T-helper 1 cell treated with Interleukin-12 subunit alpha and Interleukin-12 subunit beta and Interleukin-4 antibody, amounts not matched to agents 30 ng/mL and 1 ng/mL, for 36 hours (primary cell): ENCODE data around the gene KIAA0040. TPM values are rescaled to one million over a fixed set of nuclear protein-coding genes. Genes with fewer than 3 reads are reported as not detected.

ENCODE experiments used
- intact Hi-C: fragments of 100-400 bp; cut with micrococcal nuclease; formaldehyde crosslinking; loops from one replicate; pipeline ENCODE4 v1.15.1; 2024
- total RNA-seq: library from RNA; stranded (reverse); gene quantifications from 2 replicates; pipeline ENCODE4 v1.2.3, GENCODE V29; 2022

Gene KIAA0040
- total RNA-seq, 1 donor from 2014 or later: 99.0 TPM

GRCh38 chr1:175173531-175173930, 19.0 kb downstream of the KIAA0040 start:
- intact Hi-C loops: no loop called here

DNA sequence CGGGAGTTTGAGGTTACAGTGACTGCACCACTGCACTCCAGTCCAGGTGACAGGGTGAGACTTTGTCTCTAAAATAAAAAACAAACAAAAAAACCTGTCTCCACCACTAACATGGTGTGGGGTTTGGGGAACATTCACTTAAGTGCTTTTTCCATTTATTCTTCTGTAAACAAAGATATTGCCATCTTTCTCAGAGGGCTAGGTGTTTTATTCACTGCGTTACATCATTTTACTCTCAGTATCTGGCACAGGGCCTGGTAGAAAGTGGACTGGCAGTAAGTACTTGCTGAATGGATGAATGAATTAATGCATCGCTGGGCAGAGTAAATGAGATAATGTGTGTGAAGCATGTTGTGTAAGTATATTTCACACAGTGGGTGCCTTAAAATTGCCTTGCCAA, 20.1 kb downstream of the KIAA0040 start:
- intact Hi-C loops: no loop called here

- intact Hi-C loops: no loop called here
Measured at GRCh38 chr1:175171036-175171913, 21.3 kb downstream of the KIAA0040 start.

DNA sequence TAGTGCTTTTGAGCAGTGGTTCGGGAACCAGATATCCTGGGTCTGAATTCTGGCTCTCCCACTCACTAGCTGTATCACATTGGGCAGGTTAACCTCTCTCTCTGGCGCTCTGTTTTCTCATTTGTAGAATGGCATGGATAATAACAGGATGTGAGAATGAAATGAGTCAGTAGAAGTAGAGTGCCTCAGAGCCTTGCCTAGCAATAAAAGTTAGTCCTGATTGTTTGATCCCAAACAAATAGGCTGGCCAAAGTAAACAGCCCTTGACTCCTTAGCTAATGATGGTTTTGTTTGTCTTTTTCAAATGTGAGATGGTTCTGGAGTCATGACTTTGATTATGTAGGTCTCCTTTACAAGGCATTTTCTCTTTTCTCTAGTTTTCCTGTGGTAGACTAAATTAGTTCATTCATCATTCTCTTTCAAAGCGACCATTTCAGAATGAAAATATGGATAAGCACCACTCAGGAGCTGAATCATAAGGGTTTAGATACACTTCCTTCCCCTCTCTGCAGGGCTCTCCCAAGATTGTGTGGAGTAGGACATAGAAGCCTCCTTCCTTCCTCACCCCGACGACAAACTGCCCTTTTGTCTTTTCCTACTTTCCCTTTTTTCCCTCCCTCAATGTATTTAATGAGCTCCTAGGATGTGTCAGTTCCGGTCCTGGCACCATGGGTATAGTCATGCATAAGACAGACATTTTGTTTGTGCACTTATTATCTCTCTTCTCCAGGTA, 23.1 kb downstream of the KIAA0040 start:
- intact Hi-C loops: loop anchor here (2.0 kb wide), 1 partner anchor 19 kb away; no protein-coding TSS in a partner anchor

GRCh38 chr1:175168782-175169181, 23.8 kb downstream of the KIAA0040 start:
- intact Hi-C loops: loop anchor here (2.0 kb wide), 1 partner anchor 20 kb away; no protein-coding TSS in a partner anchor

GRCh38 chr1:175167861-175168260, 24.7 kb downstream of the KIAA0040 start:
- intact Hi-C loops: loop anchor here (2.0 kb wide), 1 partner anchor 21 kb away; no protein-coding TSS in a partner anchor

- intact Hi-C loops: no loop called here
Measured at GRCh38 chr1:175166746-175167145, 25.8 kb downstream of the KIAA0040 start.

GRCh38 chr1:175164751-175165150, 27.8 kb downstream of the KIAA0040 start:
- intact Hi-C loops: no loop called here

DNA sequence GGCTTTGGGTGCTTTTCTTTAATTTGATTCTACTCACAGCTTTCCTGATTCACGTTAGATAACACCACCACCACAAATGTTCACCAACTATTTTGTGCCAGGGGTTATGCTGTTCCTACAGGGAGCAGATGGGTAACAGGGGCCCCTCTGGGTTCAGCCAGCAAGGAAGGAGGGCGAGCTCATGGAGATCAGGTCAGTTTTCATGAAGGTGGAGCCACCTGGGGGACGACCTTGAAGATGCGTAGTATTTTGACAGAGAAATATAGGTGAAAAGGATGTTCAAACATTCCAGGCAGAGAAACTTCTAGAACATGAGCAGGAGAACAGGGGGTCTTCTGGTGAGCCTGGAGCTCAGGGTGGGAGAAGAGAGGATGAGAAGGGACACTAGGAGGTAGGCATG, 28.9 kb downstream of the KIAA0040 start:
- intact Hi-C loops: no loop called here

GRCh38 chr1:175162955-175163354, 29.6 kb downstream of the KIAA0040 start:
- intact Hi-C loops: no loop called here

GRCh38 chr1:175158170-175158591, 34.4 kb downstream of the KIAA0040 start:
- intact Hi-C loops: loop anchor here (5.0 to 10.0 kb wide), 2 partner anchors 69 to 1727 kb away; no protein-coding TSS in a partner anchor

- intact Hi-C loops: loop anchor here (5.0 to 10.0 kb wide), 2 partner anchors 70 to 1728 kb away; no protein-coding TSS in a partner anchor
Measured at GRCh38 chr1:175157200-175157599, 35.4 kb downstream of the KIAA0040 start.

- intact Hi-C loops: loop anchor here (1.0 to 10.0 kb wide), 4 partner anchors 35 to 1729 kb away; no protein-coding TSS in a partner anchor
Measured at GRCh38 chr1:175155936-175156335, 36.6 kb downstream of the KIAA0040 start.

- intact Hi-C loops: loop anchor here (1.0 to 10.0 kb wide), 4 partner anchors 36 to 1729 kb away; no protein-coding TSS in a partner anchor
Measured at GRCh38 chr1:175155473-175155856, 37.1 kb downstream of the KIAA0040 start.

DNA sequence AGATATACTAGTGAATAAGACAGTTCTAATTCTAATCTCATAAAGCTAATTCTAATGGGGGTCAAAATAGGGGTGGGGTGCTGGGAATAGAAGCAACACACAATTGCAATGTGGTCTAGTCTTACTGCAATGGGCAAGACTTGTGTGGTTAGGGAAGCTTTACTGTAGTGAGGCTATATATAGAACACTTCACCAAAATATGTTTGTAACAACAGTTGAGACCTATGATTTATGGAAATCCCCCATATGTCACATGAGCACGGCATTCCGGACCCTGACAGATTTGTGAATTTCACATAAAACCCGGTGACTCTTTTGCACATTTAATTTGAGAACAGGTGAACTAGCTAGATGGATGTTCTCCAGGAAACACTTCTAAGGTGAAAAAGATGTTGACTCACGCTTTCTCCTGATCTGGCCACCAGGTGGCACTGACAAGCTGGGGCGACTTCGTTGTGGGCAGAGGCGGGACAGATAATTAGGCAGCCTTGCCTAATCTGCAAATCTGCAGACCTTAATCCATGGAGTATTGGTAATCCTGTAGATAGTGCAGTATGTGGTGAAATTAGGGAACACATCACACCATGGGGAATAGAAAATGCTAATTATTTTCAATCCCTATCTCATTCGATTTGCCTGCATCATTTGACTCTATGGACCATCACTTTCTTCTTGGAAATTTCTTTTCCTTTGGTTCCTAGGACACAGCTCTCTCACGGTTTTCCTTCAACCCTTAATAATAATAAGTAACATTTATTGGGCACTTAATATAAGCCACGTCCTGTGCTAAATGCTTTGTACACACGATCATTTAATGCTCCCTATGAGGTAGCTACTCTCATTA, 37.7 kb downstream of the KIAA0040 start:
- intact Hi-C loops: loop anchor here (1.0 to 10.0 kb wide), 6 partner anchors 36 to 1730 kb away; partner anchors contain the start of gene TNR

GRCh38 chr1:175152006-175152652, 40.4 kb downstream of the KIAA0040 start:
- intact Hi-C loops: loop anchor here (1.0 to 10.0 kb wide), 8 partner anchors 123 to 1733 kb away; partner anchors contain the start of gene TNR

GRCh38 chr1:175150596-175151319, 41.8 kb downstream of the KIAA0040 start:
- intact Hi-C loops: loop anchor here (5.0 to 10.0 kb wide), 2 partner anchors 592 to 1734 kb away; partner anchors contain the start of gene TNR

- intact Hi-C loops: loop anchor here (2.0 kb wide), 1 partner anchor 609 kb away; no protein-coding TSS in a partner anchor
Measured at GRCh38 chr1:175148068-175148467, 44.5 kb downstream of the KIAA0040 start.

DNA sequence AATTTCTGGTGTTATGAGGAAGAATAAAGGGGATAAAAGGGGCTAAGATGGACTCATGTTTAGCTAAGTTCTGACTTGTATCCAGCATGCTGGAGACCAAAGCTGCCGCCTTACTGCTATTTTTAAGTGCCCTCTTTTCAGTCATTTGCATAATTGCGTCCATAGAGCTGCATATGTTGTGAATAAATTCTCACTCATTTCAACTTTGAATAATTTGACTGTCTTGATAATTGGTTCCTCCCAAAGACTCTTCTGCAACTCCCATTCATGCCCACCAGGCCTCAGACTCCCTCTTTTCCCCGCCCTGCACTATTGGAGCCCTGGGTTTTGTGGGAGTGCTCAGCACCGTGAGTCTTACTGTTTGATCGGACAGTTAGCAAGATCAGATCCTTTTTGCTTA, 45.0 kb downstream of the KIAA0040 start:
- intact Hi-C loops: no loop called here
